ENCODE results near the gene PIK3C2G. TPM values are rescaled to one million over a fixed set of nuclear protein-coding genes. Genes with fewer than 3 reads are reported as not detected.

Gene PIK3C2G
- total and polyA plus RNA-seq, 2 of the 13 experiments (the other 11 are each of a cell fraction or from before 2014, with no cell fraction given), result not detected

GRCh38 chr12:18462442-18462841, 201.1 kb downstream of the PIK3C2G start:
- FAIRE-seq (no peak), DNase-seq (ENCODE audit: low spot score) (no peak), ATAC-seq (no peak)
- Histone ChIP-seq H3K4me3 (replicated peaks in 1 of 3; ENCODE audit: insufficient read depth in 1 of 3, low read depth in 2 of 3, low read length in 3 of 3) (no peak overlapping the region), H2AFZ (ENCODE audit: low read length) (no peak overlapping the region), H3K36me3 (replicated peaks in 1 of 2; ENCODE audit: control insufficient read depth in 1 of 2, insufficient read depth in 2 of 2, low read length in 2 of 2) (no peaks in the 10 kb centered on the region), H3K9ac (ENCODE audit: insufficient read depth, low read depth, low read length) (no peak overlapping the region), H4K20me1 (ENCODE audit: insufficient read depth, low read length) (no peaks in the 10 kb centered on the region), H3K27me3 (ENCODE audit: control insufficient read depth in 1 of 2, insufficient read depth in 2 of 2, low read length in 2 of 2) (no peaks in the 10 kb centered on the region), H3K4me2 (ENCODE audit: low read depth, low read length) (no peak overlapping the region), H3K9me3 (ENCODE audit: low read length) (no peaks in the 10 kb centered on the region), H3K27ac (ENCODE audit: extremely low read length, insufficient read depth, low read length) (no peak overlapping the region), H3K4me1 (ENCODE audit: insufficient read depth, low read length) (no peaks in the 10 kb centered on the region), H3K79me2 (ENCODE audit: insufficient read depth, low read length) (no peaks in the 10 kb centered on the region)
- intact Hi-C loops (cut with micrococcal nuclease; ENCODE audit: unreplicated experiment) (no loop called here), in situ Hi-C loops (cut with HindIII; ENCODE audit: extremely low pct_ligation_motif_present, low pct_unique_long_range_greater_than_20kb) (no loop called here)
- no TSS peak for BruUV-seq (replicated peaks)
- POLR2A ChIA-PET, result no interaction called here
- 3% methylated on average over 3 of the region's 3 CpGs for WGBS (ENCODE audit: low lambda C conversion rate)
- no peak for TF ChIP-seq ATM (IDR thresholded peaks at IDR 0.05; ENCODE audit: borderline replicate concordance)
- no peak for TF ChIP-seq ATF2 (CRISPR knock-in tag; IDR thresholded peaks at IDR 0.05)
- no peak for TF ChIP-seq ZNF333 (CRISPR knock-in tag; IDR thresholded peaks at IDR 0.05; ENCODE audit: borderline replicate concordance)
- no peak for TF ChIP-seq DZIP1 (CRISPR knock-in tag; IDR thresholded peaks at IDR 0.05)
- no peak for TF ChIP-seq ZNF83 (CRISPR knock-in tag; IDR thresholded peaks at IDR 0.05; ENCODE audit: borderline replicate concordance)
- TF ChIP-seq NPAS2 (CRISPR knock-in tag; IDR thresholded peaks at IDR 0.05; ENCODE audit: borderline replicate concordance), result no peak
- no peak for TF ChIP-seq ZFP37 (CRISPR knock-in tag; IDR thresholded peaks at IDR 0.05; ENCODE audit: borderline replicate concordance)
- no peak for TF ChIP-seq TOE1 (CRISPR knock-in tag; IDR thresholded peaks at IDR 0.05)
- no peak for TF ChIP-seq TAF1 (CRISPR knock-in tag; IDR thresholded peaks at IDR 0.05)
- TF ChIP-seq GLMP (CRISPR knock-in tag; IDR thresholded peaks at IDR 0.05; ENCODE audit: borderline replicate concordance), result no peak
- no peak for TF ChIP-seq ZNF331 (CRISPR knock-in tag; IDR thresholded peaks at IDR 0.05)
- TF ChIP-seq ZNF496 (CRISPR knock-in tag; IDR thresholded peaks at IDR 0.05; ENCODE audit: insufficient replicate concordance), result no peak
- TF ChIP-seq SOX5 (CRISPR knock-in tag; IDR thresholded peaks at IDR 0.05; ENCODE audit: borderline replicate concordance), result no peak
- TF ChIP-seq ZNF644 (CRISPR knock-in tag; IDR thresholded peaks at IDR 0.05; ENCODE audit: low read depth), result no peak
- no peak for TF ChIP-seq ZNF292 (CRISPR knock-in tag; IDR thresholded peaks at IDR 0.05; ENCODE audit: borderline replicate concordance, low read depth)
- TF ChIP-seq ZNF569 (CRISPR knock-in tag; IDR thresholded peaks at IDR 0.05; ENCODE audit: borderline replicate concordance), result no peak
- TF ChIP-seq ZNF652 (CRISPR knock-in tag; IDR thresholded peaks at IDR 0.05; ENCODE audit: borderline replicate concordance, low read depth), result no peak
- no peak for TF ChIP-seq POGZ (CRISPR knock-in tag; IDR thresholded peaks at IDR 0.05)
- no peak for TF ChIP-seq RARA (CRISPR knock-in tag; IDR thresholded peaks at IDR 0.05)
- CTCF ChIA-PET (ENCODE audit: low intra/inter-chr PET ratio, low total read pairs), result no interaction called here
